ENCODE results near the gene GIMAP5.

DNA sequence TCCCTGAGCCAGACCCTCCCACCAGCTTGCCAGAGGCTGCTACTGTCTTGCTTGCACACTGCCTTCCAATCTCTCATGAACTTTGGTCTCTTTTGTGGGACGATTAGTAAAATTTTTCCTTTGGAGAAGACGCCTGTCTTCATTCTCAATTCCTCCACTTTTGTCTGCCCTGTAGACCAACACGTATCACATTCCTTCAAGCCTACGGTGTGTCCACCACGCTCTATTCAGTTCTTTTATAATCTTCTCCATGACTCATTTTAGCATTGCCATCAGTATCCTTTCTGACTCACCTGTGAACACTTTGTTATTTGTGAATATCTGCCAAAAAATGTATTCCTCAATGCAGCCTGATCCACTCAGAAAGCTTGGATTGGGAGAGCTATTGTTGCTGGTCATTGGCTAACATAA is 1.4 kb downstream of the GIMAP5 start:
- TF ChIP-seq, protein P1, sequence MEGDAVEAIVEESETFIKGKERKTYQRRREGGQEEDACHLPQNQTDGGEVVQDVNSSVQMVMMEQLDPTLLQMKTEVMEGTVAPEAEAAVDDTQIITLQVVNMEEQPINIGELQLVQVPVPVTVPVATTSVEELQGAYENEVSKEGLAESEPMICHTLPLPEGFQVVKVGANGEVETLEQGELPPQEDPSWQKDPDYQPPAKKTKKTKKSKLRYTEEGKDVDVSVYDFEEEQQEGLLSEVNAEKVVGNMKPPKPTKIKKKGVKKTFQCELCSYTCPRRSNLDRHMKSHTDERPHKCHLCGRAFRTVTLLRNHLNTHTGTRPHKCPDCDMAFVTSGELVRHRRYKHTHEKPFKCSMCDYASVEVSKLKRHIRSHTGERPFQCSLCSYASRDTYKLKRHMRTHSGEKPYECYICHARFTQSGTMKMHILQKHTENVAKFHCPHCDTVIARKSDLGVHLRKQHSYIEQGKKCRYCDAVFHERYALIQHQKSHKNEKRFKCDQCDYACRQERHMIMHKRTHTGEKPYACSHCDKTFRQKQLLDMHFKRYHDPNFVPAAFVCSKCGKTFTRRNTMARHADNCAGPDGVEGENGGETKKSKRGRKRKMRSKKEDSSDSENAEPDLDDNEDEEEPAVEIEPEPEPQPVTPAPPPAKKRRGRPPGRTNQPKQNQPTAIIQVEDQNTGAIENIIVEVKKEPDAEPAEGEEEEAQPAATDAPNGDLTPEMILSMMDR (IDR thresholded peaks at IDR 0.05): no peak
- peak in 1 of 3 donors; percentile 24 for TF ChIP-seq POLR2A (IDR thresholded peaks at IDR 0.05)

All from body of pancreas (tissue), 4 donors.